ENCODE results near the gene TMEM132D.
"Not testable (repeated sequence)": the region's sequence is repeated elsewhere in the genome, so short reads cannot be mapped to it uniquely, and the experiment has no call there.

Gene TMEM132D

GRCh38 chr12:129068684-129069083 is 835.1 kb downstream of the TMEM132D start:
- DNase-seq (ENCODE audit: low read depth): no peak

- DNase-seq (ENCODE audit: low read depth): no peak
These were observed 836.3 kb downstream of the TMEM132D start for GRCh38 chr12:129067491-129067890.

- DNase-seq (ENCODE audit: low read depth): no peak
These were observed 839.5 kb downstream of the TMEM132D start for GRCh38 chr12:129064209-129064855.

GRCh38 chr12:129063600-129063999 is 840.2 kb downstream of the TMEM132D start:
- no peak for DNase-seq (ENCODE audit: low read depth)

GRCh38 chr12:129053232-129053631 is 850.6 kb downstream of the TMEM132D start:
- no peak for DNase-seq (ENCODE audit: low read depth)

GRCh38 chr12:129052373-129052772 is 851.5 kb downstream of the TMEM132D start:
- no peak for DNase-seq (ENCODE audit: low read depth)

- no peak for DNase-seq (ENCODE audit: low read depth)
These were observed 853.9 kb downstream of the TMEM132D start for GRCh38 chr12:129049917-129050316.

GRCh38 chr12:129043334-129043733 is 860.5 kb downstream of the TMEM132D start:
- not testable (repeated sequence) for DNase-seq (ENCODE audit: low read depth)

- no peak for DNase-seq (ENCODE audit: low read depth)
These were observed 867.7 kb downstream of the TMEM132D start for GRCh38 chr12:129036135-129036534.

- no peak for DNase-seq (ENCODE audit: low read depth)
These were observed 869.1 kb downstream of the TMEM132D start for GRCh38 chr12:129034558-129035289.

GRCh38 chr12:129028844-129029243 is 875.0 kb downstream of the TMEM132D start:
- no peak for DNase-seq (ENCODE audit: low read depth)

- DNase-seq (ENCODE audit: low read depth): no peak
These were observed 878.8 kb downstream of the TMEM132D start for GRCh38 chr12:129025055-129025454.
